ENCODE data around the gene ASAP3. TPM values are rescaled to one million over a fixed set of nuclear protein-coding genes. Genes with fewer than 3 reads are reported as not detected.

ASAP3 gene
- total and polyA plus RNA-seq, 2 of the 13 experiments (the other 11 are each of a cell fraction or from before 2014, with no cell fraction given) = 32.6 to 37.0 TPM

GRCh38 chr1:23426828-23427227, 57.2 kb downstream of the ASAP3 start:
- CTCF ChIA-PET (ENCODE audit: low intra/inter-chr PET ratio, low total read pairs) = no interaction called here
- ATAC-seq = no peak
- DNase-seq (ENCODE audit: low spot score) = no peak
- Histone ChIP-seq H3K79me2 (ENCODE audit: insufficient read depth, low read length) (peaks cover 18% of the 10 kb centered on the region), H4K20me1 (ENCODE audit: insufficient read depth, low read length) (no peaks in the 10 kb centered on the region), H3K9ac (ENCODE audit: insufficient read depth, low read depth, low read length) (no peak overlapping the region), H3K27me3 (ENCODE audit: control insufficient read depth in 1 of 2, insufficient read depth in 2 of 2, low read length in 2 of 2) (no peaks in the 10 kb centered on the region), H2AFZ (ENCODE audit: low read length) (no peak overlapping the region), H3K4me2 (ENCODE audit: low read depth, low read length) (no peak overlapping the region), H3K9me3 (ENCODE audit: low read length) (no peaks in the 10 kb centered on the region), H3K27ac (ENCODE audit: extremely low read length, insufficient read depth, low read length) (no peak overlapping the region), H3K4me3 (replicated peaks in 1 of 3; ENCODE audit: insufficient read depth in 1 of 3, low read depth in 2 of 3, low read length in 3 of 3) (no peak overlapping the region), H3K36me3 (replicated peaks in 1 of 2; ENCODE audit: control insufficient read depth in 1 of 2, insufficient read depth in 2 of 2, low read length in 2 of 2) (peaks cover 11 to 27% of the 10 kb centered on the region in 2 experiments; a peak in 4 of 5 replicates), H3K4me1 (ENCODE audit: insufficient read depth, low read length) (peaks cover 51% of the 10 kb centered on the region)
- no TSS peak for BruUV-seq (replicated peaks)
- FAIRE-seq = no peak
- 94% methylated on average over 2 of the region's 2 CpGs for WGBS (ENCODE audit: low lambda C conversion rate)
- in situ Hi-C loops (cut with HindIII; ENCODE audit: extremely low pct_ligation_motif_present, low pct_unique_long_range_greater_than_20kb) (no loop called here), intact Hi-C loops (cut with micrococcal nuclease; ENCODE audit: unreplicated experiment) (no loop called here)
- POLR2A ChIA-PET = interaction anchor here (0.9 to 1.2 kb wide), 2 partner anchors 58 to 82 kb away, joined by 3 to 4 read pairs; partner anchors contain the start of genes ASAP3 and HNRNPR
- TF ChIP-seq ZNF691 (CRISPR knock-in tag; IDR thresholded peaks at IDR 0.05; ENCODE audit: borderline replicate concordance, low read depth) (no peak), ZNF234 (CRISPR knock-in tag; conservative IDR thresholded peaks at IDR 0.05) (no peak), ZNF251 (CRISPR knock-in tag; IDR thresholded peaks at IDR 0.05) (no peak), ZNF687 (CRISPR knock-in tag; IDR thresholded peaks at IDR 0.05) (no peak), CBX2 (IDR thresholded peaks at IDR 0.05; ENCODE audit: low read depth, low read length) (no peak), CBX2 (CRISPR knock-in tag; IDR thresholded peaks at IDR 0.05; ENCODE audit: low read depth) (no peak), E2F1 (CRISPR knock-in tag; IDR thresholded peaks at IDR 0.05) (no peak), ZFP36L1 (CRISPR knock-in tag; IDR thresholded peaks at IDR 0.05) (no peak), PPARG (CRISPR knock-in tag; conservative IDR thresholded peaks at IDR 0.05) (no peak), KLF11 (CRISPR knock-in tag; IDR thresholded peaks at IDR 0.05) (no peak), ZNF275 (CRISPR knock-in tag; IDR thresholded peaks at IDR 0.05; ENCODE audit: borderline replicate concordance) (no peak), TBX2 (CRISPR knock-in tag; IDR thresholded peaks at IDR 0.05; ENCODE audit: borderline replicate concordance) (no peak), ZNF547 (CRISPR knock-in tag; IDR thresholded peaks at IDR 0.05) (no peak), ZNF282 (IDR thresholded peaks at IDR 0.05; ENCODE audit: partially characterized antibody) (no peak), ZNF543 (CRISPR knock-in tag; IDR thresholded peaks at IDR 0.05) (no peak), SIN3B (IDR thresholded peaks at IDR 0.05; ENCODE audit: low read length) (no peak), ZNF513 (CRISPR knock-in tag; conservative IDR thresholded peaks at IDR 0.05) (no peak), ZNF263 (CRISPR knock-in tag; IDR thresholded peaks at IDR 0.05) (no peak)

All from HepG2 (cell line).